ENCODE results near the gene CAP2.
"Not testable (repeated sequence)": the region's sequence is repeated elsewhere in the genome, so short reads cannot be mapped to it uniquely, and the experiment has no call there.

GRCh38 chr6:17586623-17587022 lies 193.2 kb downstream of the CAP2 start:
- TF ChIP-seq POLR2A (IDR thresholded peaks at IDR 0.05); CTCF (IDR thresholded peaks at IDR 0.05 in 4 of 5, conservative IDR thresholded peaks at IDR 0.05 in 1 of 5): not testable (repeated sequence)

Data from gastrocnemius medialis (tissue), 4 donors.